Body of pancreas (tissue), 4 donors: ENCODE results near the gene ZNF622.

Experiments used
- CTCF ChIP-seq, 7 experiments: fragments of 450-650 bp in 4 of 7; fragments of 200-600 bp in 3 of 7; sonication (generic) in 3 of 7; IDR thresholded peaks; one replicate each; pipeline ENCODE4 v1.5.1; 2016 to 2019; ENCODE audit warnings: antibody characterized with exemption in 7 of 7
- POLR2A ChIP-seq, 3 donors: fragments of 450-650 bp; IDR thresholded peaks; one replicate each; pipeline ENCODE4 v1.6.1; 2016; ENCODE audit warnings: antibody characterized with exemption in 3 of 3, mild to moderate bottlenecking in 2 of 3

GRCh38 chr5:16428359-16428758 lies 37.2 kb downstream of the ZNF622 start:
- TF ChIP-seq CTCF (IDR thresholded peaks at IDR 0.05), result no peak
- no peak for TF ChIP-seq POLR2A (IDR thresholded peaks at IDR 0.05)
